ENCODE measurements around the gene OSBPL2. TPM values are rescaled to one million over a fixed set of nuclear protein-coding genes. Genes with fewer than 3 reads are reported as not detected.

Gene OSBPL2
- total RNA-seq, 4 donors from 2014 or later = 46.9 to 60.8 (median 50.8) TPM

- intact Hi-C loops (cut with DNase I) = no loop called here
- TF ChIP-seq POLR2A (IDR thresholded peaks at IDR 0.05) (no peak), CTCF (IDR thresholded peaks at IDR 0.05) (no peak)
- peaks cover 80 to 82% of the 10 kb centered on the region in 2 donors for H3K36me3 ChIP-seq
- H3K9me3 ChIP-seq = no peaks in the 10 kb centered on the region
- WGBS, 2 donors = 91 to 97% methylated on average over 14 to 16 of the region's 30 CpGs
- no peaks in the 10 kb centered on the region for H3K27me3 ChIP-seq
- no peak overlapping the region for H3K4me3 ChIP-seq (replicated peaks in 1 of 3)
- H3K4me1 ChIP-seq = no peaks in the 10 kb centered on the region
- H3K27ac ChIP-seq = no peak overlapping the region
- no peak for DNase-seq
Observed at GRCh38 chr20:62326959-62327725, 88.8 kb downstream of the OSBPL2 start.

DNA sequence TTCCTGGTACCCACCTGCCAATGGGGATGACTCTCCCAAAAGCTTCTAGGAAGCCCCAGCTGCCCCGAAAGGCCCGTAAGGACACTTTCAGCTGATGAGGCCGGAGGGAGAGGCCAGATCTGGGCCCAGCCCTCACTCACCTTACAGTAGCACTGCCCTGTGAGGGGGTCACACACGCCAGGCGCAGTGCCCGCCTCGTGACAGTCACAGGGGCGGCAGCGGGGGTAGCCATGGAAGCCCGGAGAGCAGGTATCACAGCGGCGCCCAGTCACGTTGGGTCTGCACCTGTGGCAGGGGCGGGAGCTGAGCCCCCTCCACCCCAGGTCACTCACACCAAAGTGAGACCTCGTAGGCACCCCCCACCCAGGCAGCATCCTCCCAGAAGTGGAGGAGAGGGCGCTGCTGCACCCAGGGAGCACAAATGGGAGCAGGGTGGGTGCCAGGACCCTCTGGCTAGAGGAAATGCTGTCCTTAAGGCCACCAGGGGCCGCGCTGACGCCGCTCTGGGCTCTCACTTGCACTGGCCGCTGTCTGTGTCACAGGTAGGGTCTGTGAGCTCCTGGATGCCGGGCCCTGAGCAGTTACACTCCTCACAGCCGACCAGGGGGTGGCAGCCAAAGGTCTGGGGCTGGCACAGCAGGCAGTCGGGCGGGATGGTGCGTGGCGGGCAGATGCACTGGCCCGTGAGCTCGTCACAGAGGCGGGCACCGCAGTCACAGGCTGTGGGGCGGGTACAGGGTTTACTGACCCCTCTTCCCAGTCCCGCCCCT, 89.6 kb downstream of the OSBPL2 start:
- TF ChIP-seq CTCF (IDR thresholded peaks at IDR 0.05) (no peak), POLR2A (IDR thresholded peaks at IDR 0.05) (no peak)
- WGBS, 2 donors = 88 to 95% methylated on average over 12 to 13 of the region's 33 CpGs
- Histone ChIP-seq H3K36me3 (peaks cover 88% of the 10 kb centered on the region in 2 donors), H3K27me3 (no peaks in the 10 kb centered on the region), H3K4me3 (replicated peaks in 1 of 3) (no peak overlapping the region), H3K9me3 (no peaks in the 10 kb centered on the region), H3K4me1 (no peaks in the 10 kb centered on the region), H3K27ac (no peak overlapping the region)
- intact Hi-C loops (cut with DNase I) = no loop called here
- no peak for DNase-seq

GRCh38 chr20:62328684-62329388, 90.5 kb downstream of the OSBPL2 start:
- WGBS, 2 donors = 94 to 95% methylated on average over 18 to 25 of the region's 26 CpGs

More at GRCh38 chr20:62328684-62329388, 90.5 kb downstream of the OSBPL2 start:
- no peak for DNase-seq
- Histone ChIP-seq H3K4me1 (no peaks in the 10 kb centered on the region), H3K27ac (no peak overlapping the region), H3K9me3 (no peaks in the 10 kb centered on the region), H3K36me3 (peaks cover 88 to 90% of the 10 kb centered on the region in 2 donors), H3K27me3 (no peaks in the 10 kb centered on the region), H3K4me3 (replicated peaks in 1 of 3) (no peak overlapping the region)
- TF ChIP-seq CTCF (IDR thresholded peaks at IDR 0.05) (no peak), POLR2A (IDR thresholded peaks at IDR 0.05) (no peak)
- intact Hi-C loops (cut with DNase I) = no loop called here
